OCI-LY3 (cell line): Measurements from ENCODE around the gene POMT2.

Experiments used
- H2AFZ ChIP-seq: fragments of 200-600, 300-600 bp; shearing (Covaris generic); 2 replicates; pipeline ENCODE4 v1.6.0; 2014; ENCODE audit warnings: antibody characterized with exemption, low read depth, low read length
- H3K27ac ChIP-seq: fragments of 200-600, 300-600 bp; sonication (generic); 2 replicates; pipeline ENCODE4 v1.5.1; 2014; ENCODE audit warnings: mild to moderate bottlenecking, low read length, moderate library complexity, mixed read lengths
- H3K27me3 ChIP-seq: fragments of 200-600, 300-600 bp; sonication (generic); 2 replicates; pipeline ENCODE4 v1.6.1; 2014; ENCODE audit warnings: low read depth, low read length, mixed read lengths
- H3K36me3 ChIP-seq: fragments of 200-600, 300-600 bp; sonication (generic); replicated peaks from 2 replicates; pipeline ENCODE3; 2014; ENCODE audit warnings: low read depth, low read length, mixed read lengths
- H3K4me1 ChIP-seq: fragments of 300-600, 200-600 bp; sonication (generic); 2 replicates; pipeline ENCODE4 v1.6.1; 2014; ENCODE audit warnings: low read length, mixed read lengths
- H3K4me2 ChIP-seq: fragments of 200-600, 300-600 bp; sonication (generic); 2 replicates; pipeline ENCODE4 v1.6.1; 2014; ENCODE audit warnings: low read length, mixed read lengths
- H3K4me3 ChIP-seq: fragments of 300-600, 200-600 bp; sonication (generic); 2 replicates; pipeline ENCODE4 v1.5.1; 2014; ENCODE audit warnings: antibody characterized with exemption, mild to moderate bottlenecking, low read length, moderate library complexity
- H3K79me2 ChIP-seq: fragments of 300-600, 200-600 bp; shearing (Covaris generic); 2 replicates; pipeline ENCODE4 v1.6.1; 2014; ENCODE audit warnings: mild to moderate bottlenecking, low read length, mixed read lengths
- H3K9ac ChIP-seq: fragments of 300-600, 200-600 bp; shearing (Covaris generic); 2 replicates; pipeline ENCODE4 v1.6.0; 2014; ENCODE audit warnings: mild to moderate bottlenecking, low read length, moderate library complexity
- H3K9me3 ChIP-seq: fragments of 200-600, 300-600 bp; shearing (Covaris generic); 2 replicates; pipeline ENCODE4 v1.6.1; 2014; ENCODE audit warnings: low read length, mixed read lengths; ENCODE audit not compliant: insufficient read depth
- H4K20me1 ChIP-seq: fragments of 200-600, 300-600 bp; sonication (generic); 2 replicates; pipeline ENCODE4 v1.6.1; 2016; ENCODE audit warnings: low read length, mixed read lengths; ENCODE audit not compliant: insufficient read depth
- CTCF ChIP-seq: fragments of 200-600, 300-600 bp; sonication (generic); IDR thresholded peaks from 2 replicates; pipeline ENCODE4 v1.5.1; 2014; ENCODE audit warnings: antibody characterized with exemption, low read length, low read depth
- EZH2phosphoT487 ChIP-seq: fragments of 200-600 bp; shearing (Covaris generic); IDR thresholded peaks from 2 replicates; pipeline ENCODE4 v1.6.1; 2018; ENCODE audit warnings: antibody characterized with exemption, mixed run types, low read depth

The POMT2 gene

GRCh38 chr14:77316872-77317301 is 3.8 kb downstream of the POMT2 start:
- H3K79me2 ChIP-seq = 0 out of 2 replicates have a peak, but pooled peaks cover 6% of the 10 kb centered on the region
- no peaks in the 10 kb centered on the region for H3K9me3 ChIP-seq
- TF ChIP-seq CTCF (no peak), EZH2phosphoT487 (no peak)
- H2AFZ ChIP-seq = no peak overlapping the region
- H3K4me2 ChIP-seq = no peak overlapping the region
- peaks cover 7% of the 10 kb centered on the region for H3K4me1 ChIP-seq
- no peak overlapping the region for H3K27ac ChIP-seq
- H4K20me1 ChIP-seq = no peaks in the 10 kb centered on the region
- H3K27me3 ChIP-seq = no peaks in the 10 kb centered on the region
- H3K9ac ChIP-seq = no peak overlapping the region
- no peaks in the 10 kb centered on the region for H3K36me3 ChIP-seq
- H3K4me3 ChIP-seq = no peak overlapping the region

GRCh38 chr14:77316195-77316505 is 4.5 kb downstream of the POMT2 start:
- Histone ChIP-seq H3K9me3 (no peaks in the 10 kb centered on the region), H4K20me1 (no peaks in the 10 kb centered on the region), H3K9ac (no peak overlapping the region), H3K36me3 (no peaks in the 10 kb centered on the region), H3K4me2 (no peak overlapping the region), H2AFZ (no peak overlapping the region), H3K4me1 (peaks cover 6% of the 10 kb centered on the region), H3K27me3 (no peaks in the 10 kb centered on the region), H3K4me3 (no peak overlapping the region), H3K79me2 (0 out of 2 replicates have a peak, but pooled peaks cover 6% of the 10 kb centered on the region), H3K27ac (no peak overlapping the region)
- no peak for TF ChIP-seq CTCF

- H3K27ac ChIP-seq = no peak overlapping the region
Measured at GRCh38 chr14:77314539-77315457, 5.9 kb downstream of the POMT2 start.

More at GRCh38 chr14:77314539-77315457, 5.9 kb downstream of the POMT2 start:
- Histone ChIP-seq H3K4me1 (peaks cover 4% of the 10 kb centered on the region), H3K36me3 (no peaks in the 10 kb centered on the region), H3K4me3 (no peak overlapping the region), H3K4me2 (no peak overlapping the region), H3K9ac (no peak overlapping the region), H3K79me2 (0 out of 2 replicates have a peak, but pooled peaks cover 6% of the 10 kb centered on the region), H3K27me3 (no peaks in the 10 kb centered on the region), H3K9me3 (no peaks in the 10 kb centered on the region), H2AFZ (no peak overlapping the region), H4K20me1 (no peaks in the 10 kb centered on the region)
- TF ChIP-seq CTCF (no peak), EZH2phosphoT487 (no peak)
